PC-3 (cell line): ENCODE results near the gene FURIN.

Experiments used
- EZH2 ChIP-seq: fragments of 300-600 bp; sonication (generic); IDR thresholded peaks from one replicate; pipeline ENCODE4 v1.6.1; 2017; ENCODE audit warnings: antibody characterized with exemption, mild to moderate bottlenecking, low read length; ENCODE audit not compliant: unreplicated experiment
- EZH2phosphoT487 ChIP-seq: fragments of 300-600 bp; sonication (generic); IDR thresholded peaks from 2 replicates; pipeline ENCODE4 v1.6.1; 2018; ENCODE audit warnings: mild to moderate bottlenecking, antibody characterized with exemption, low read length, borderline replicate concordance
- TF ChIP-seq, protein P1 (sequence below): fragments of 300-600 bp; sonication (generic); conservative IDR thresholded peaks from 2 replicates; pipeline ENCODE4 v1.5.1; 2017; ENCODE audit warnings: antibody characterized with exemption, low read depth, mild to moderate bottlenecking, low read length

DNA sequence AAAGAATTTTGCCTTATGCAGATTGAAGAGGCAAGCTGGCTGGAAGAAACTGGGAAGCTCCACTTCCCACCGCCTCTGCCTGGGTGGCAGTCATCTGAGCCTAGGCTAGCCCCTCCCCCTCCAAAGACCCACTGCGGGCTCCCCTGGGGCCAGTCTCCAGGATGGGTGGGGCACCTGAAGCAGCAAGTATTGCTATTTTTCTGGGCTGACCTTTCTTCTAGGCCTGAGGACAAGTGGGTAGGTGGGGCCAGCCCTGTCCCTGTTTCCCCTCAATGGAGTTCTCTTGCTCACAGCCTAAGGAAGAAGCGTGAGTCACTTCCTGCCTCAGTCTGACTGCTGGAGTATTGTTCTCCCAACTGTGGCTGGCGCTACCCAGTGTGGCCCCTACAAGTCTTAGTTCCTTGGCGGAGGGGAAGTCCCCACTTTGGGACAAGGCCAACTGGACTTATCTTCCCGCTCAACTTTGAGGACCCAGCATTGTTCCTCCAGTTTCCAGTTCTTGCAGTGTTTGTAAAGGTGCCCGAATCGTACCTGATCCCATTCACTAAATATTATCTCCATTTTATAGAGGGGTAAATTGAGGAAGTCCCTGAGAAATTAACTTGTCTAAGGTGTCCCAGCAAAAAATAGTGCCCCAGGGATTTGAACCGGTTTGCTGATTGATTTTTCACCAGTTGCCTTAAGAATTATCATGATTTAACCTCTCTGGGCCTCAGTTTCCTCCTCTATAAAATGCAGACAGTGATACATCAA is 1.4 kb downstream of the FURIN start:
- TF ChIP-seq, protein P1, sequence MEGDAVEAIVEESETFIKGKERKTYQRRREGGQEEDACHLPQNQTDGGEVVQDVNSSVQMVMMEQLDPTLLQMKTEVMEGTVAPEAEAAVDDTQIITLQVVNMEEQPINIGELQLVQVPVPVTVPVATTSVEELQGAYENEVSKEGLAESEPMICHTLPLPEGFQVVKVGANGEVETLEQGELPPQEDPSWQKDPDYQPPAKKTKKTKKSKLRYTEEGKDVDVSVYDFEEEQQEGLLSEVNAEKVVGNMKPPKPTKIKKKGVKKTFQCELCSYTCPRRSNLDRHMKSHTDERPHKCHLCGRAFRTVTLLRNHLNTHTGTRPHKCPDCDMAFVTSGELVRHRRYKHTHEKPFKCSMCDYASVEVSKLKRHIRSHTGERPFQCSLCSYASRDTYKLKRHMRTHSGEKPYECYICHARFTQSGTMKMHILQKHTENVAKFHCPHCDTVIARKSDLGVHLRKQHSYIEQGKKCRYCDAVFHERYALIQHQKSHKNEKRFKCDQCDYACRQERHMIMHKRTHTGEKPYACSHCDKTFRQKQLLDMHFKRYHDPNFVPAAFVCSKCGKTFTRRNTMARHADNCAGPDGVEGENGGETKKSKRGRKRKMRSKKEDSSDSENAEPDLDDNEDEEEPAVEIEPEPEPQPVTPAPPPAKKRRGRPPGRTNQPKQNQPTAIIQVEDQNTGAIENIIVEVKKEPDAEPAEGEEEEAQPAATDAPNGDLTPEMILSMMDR: no peak
- TF ChIP-seq EZH2 (no peak), EZH2phosphoT487 (no peak)
